SK-N-SH (cell line): ENCODE data around the gene MAP6. TPM values are rescaled to one million over a fixed set of nuclear protein-coding genes. Genes with fewer than 3 reads are reported as not detected.

ENCODE experiments used
- CTCF ChIA-PET: fragments of 300-600, 350-600 bp; formaldehyde crosslinking; extraction: SDS; loops from one replicate; lab custom pipeline; 2021; lab: Yijun Ruan, JAX
- POLR2A ChIA-PET: fragments of 350-600 bp; sonication (Branson Sonifier 250); formaldehyde crosslinking; extraction: SDS; loops from one replicate; lab custom pipeline; 2020; ENCODE audit warnings: antibody characterized with exemption, inconsistent platforms; lab: Yijun Ruan, JAX
- DNase-seq: peaks from one replicate; pipeline ENCODE4 v3.0.0; 2012
- H2AFZ ChIP-seq: fragments of 200-600 bp; sonication (generic); 2 replicates; pipeline ENCODE4 v1.8.1; 2016; ENCODE audit warnings: antibody characterized with exemption, mild to moderate bottlenecking, low read depth
- H3F3A ChIP-seq: fragments of 200-600 bp; sonication (generic); replicated peaks from 2 replicates; pipeline ENCODE3; 2016; ENCODE audit warnings: antibody characterized with exemption, mild to moderate bottlenecking; ENCODE audit not compliant: insufficient read depth
- H3K27ac ChIP-seq, 2 experiments: fragments of 200-500 bp in 1 of 2; fragments of 200-600 bp in 1 of 2; sonication (Bioruptor generic) in 1 of 2; sonication (generic), shearing (Covaris generic) in 1 of 2; 2 replicates each; pipeline versions ENCODE4 v1.5.1 to v1.6.1; 2014 to 2016; ENCODE audit warnings: low read depth in 2 of 2, inconsistent platforms in 1 of 2, low read length in 1 of 2, mild to moderate bottlenecking in 1 of 2, mixed read lengths in 1 of 2
- H3K27me3 ChIP-seq: fragments of 200-600 bp; sonication (generic), shearing (Covaris generic); 2 replicates; pipeline ENCODE4 v1.6.1; 2016; ENCODE audit warnings: mixed run types; ENCODE audit not compliant: insufficient read depth
- H3K36me3 ChIP-seq, 2 experiments: fragments of 200-500 bp in 1 of 2; fragments of 200-600 bp in 1 of 2; sonication (Bioruptor generic) in 1 of 2; sonication (generic) in 1 of 2; replicated peaks in 1 of 2; 2 replicates each; pipeline versions ENCODE3 to v1.5.1; 2014 to 2016; ENCODE audit warnings: low read length in 1 of 2, mild to moderate bottlenecking in 1 of 2; ENCODE audit not compliant: insufficient read depth in 2 of 2, control insufficient read depth in 1 of 2
- H3K4me1 ChIP-seq, 2 experiments: fragments of 200-500 bp in 1 of 2; fragments of 200-600 bp in 1 of 2; sonication (Bioruptor generic) in 1 of 2; sonication (generic), shearing (Covaris generic) in 1 of 2; 2 replicates each; pipeline versions ENCODE4 v1.5.1 to v1.6.1; 2014 to 2016; ENCODE audit warnings: low read depth in 1 of 2, low read length in 1 of 2, mixed run types in 1 of 2; ENCODE audit not compliant: insufficient read depth in 2 of 2, control insufficient read depth in 1 of 2
- H3K4me2 ChIP-seq: fragments of 200-600 bp; sonication (generic), shearing (Covaris generic); 2 replicates; pipeline ENCODE4 v1.6.1; 2017; ENCODE audit warnings: mixed run types
- H3K4me3 ChIP-seq, 2 experiments: fragments of 200-500 bp in 1 of 2; fragments of 200-600 bp in 1 of 2; sonication (Bioruptor generic) in 1 of 2; sonication (generic), shearing (Covaris generic) in 1 of 2; 2 replicates each; pipeline versions ENCODE4 v1.5.1 to v1.8.1; 2014 to 2016; ENCODE audit warnings: low read depth in 2 of 2, inconsistent platforms in 1 of 2, low read length in 1 of 2, mild to moderate bottlenecking in 1 of 2, mixed read lengths in 1 of 2, moderate library complexity in 1 of 2
- H3K79me2 ChIP-seq: fragments of 200-600 bp; sonication (generic); 2 replicates; pipeline ENCODE4 v1.8.1; 2017; ENCODE audit warnings: mild to moderate bottlenecking; ENCODE audit not compliant: insufficient read depth
- H3K9ac ChIP-seq: fragments of 200-600 bp; sonication (generic); 2 replicates; pipeline ENCODE4 v1.6.1; 2017; ENCODE audit warnings: mixed run types
- H3K9me2 ChIP-seq: fragments of 200-600 bp; sonication (generic); 2 replicates; pipeline ENCODE4 v1.6.1; 2017; ENCODE audit warnings: mixed run types
- H3K9me3 ChIP-seq: fragments of 200-600 bp; sonication (generic); 2 replicates; pipeline ENCODE4 v1.6.1; 2017; ENCODE audit warnings: mixed run types, mild to moderate bottlenecking, moderate library complexity
- H4K20me1 ChIP-seq: fragments of 200-600 bp; sonication (generic); 2 replicates; pipeline ENCODE4 v1.6.1; 2017; ENCODE audit warnings: mild to moderate bottlenecking, mixed run types; ENCODE audit not compliant: insufficient read depth
- CHD2 ChIP-seq: fragments of 150-350 bp; IDR thresholded peaks from 2 replicates; pipeline ENCODE4 v1.6.1; 2018; ENCODE audit warnings: low read length; ENCODE audit not compliant: partially characterized antibody
- ELF1 ChIP-seq: IDR thresholded peaks from 2 replicates; pipeline ENCODE4 v1.4.0; 2012
- EP300 ChIP-seq, 2 experiments: IDR thresholded peaks; 2 replicates each; pipeline versions ENCODE4 v1.4.0 to v1.6.1; 2012; ENCODE audit warnings: borderline replicate concordance in 1 of 2, low read depth in 1 of 2, low read length in 1 of 2
- EZH2phosphoT487 ChIP-seq: fragments of 200-600 bp; sonication (generic); IDR thresholded peaks from 2 replicates; pipeline ENCODE4 v1.6.1; 2017; ENCODE audit warnings: low read depth, mixed run types, mild to moderate bottlenecking, antibody characterized with exemption, moderate library complexity, borderline replicate concordance
- FOSL2 ChIP-seq: IDR thresholded peaks from 2 replicates; pipeline ENCODE4 v1.4.0; 2012; ENCODE audit warnings: low read depth, mild to moderate bottlenecking, moderate library complexity, borderline replicate concordance
- FOXJ3 ChIP-seq: sonication (generic); formaldehyde crosslinking; IDR thresholded peaks from 2 replicates; pipeline ENCODE4 v1.5.1; 2020; ENCODE audit warnings: mild to moderate bottlenecking, missing genetic modification reagents
- FOXM1 ChIP-seq: IDR thresholded peaks from 2 replicates; pipeline ENCODE4 v1.4.0; 2012; ENCODE audit warnings: low read depth, mild to moderate bottlenecking
- GABPA ChIP-seq: IDR thresholded peaks from 2 replicates; pipeline ENCODE4 v1.4.0; 2012; ENCODE audit warnings: low read depth, mild to moderate bottlenecking
- GATA2 ChIP-seq: sonication (generic); formaldehyde crosslinking; IDR thresholded peaks from 2 replicates; pipeline ENCODE4 v1.5.0; 2020; ENCODE audit warnings: mild to moderate bottlenecking, missing genetic modification reagents
- JUND ChIP-seq: IDR thresholded peaks from 2 replicates; pipeline ENCODE4 v1.4.0; 2012
- MAX ChIP-seq: IDR thresholded peaks from 2 replicates; pipeline ENCODE4 v1.4.0; 2012; ENCODE audit warnings: low read depth
- MEF2A ChIP-seq: IDR thresholded peaks from 2 replicates; pipeline ENCODE4 v1.4.0; 2012; ENCODE audit warnings: low read depth, borderline replicate concordance
- NFIC ChIP-seq: IDR thresholded peaks from 2 replicates; pipeline ENCODE4 v1.4.0; 2012; ENCODE audit warnings: borderline replicate concordance
- PBX3 ChIP-seq: IDR thresholded peaks from 2 replicates; pipeline ENCODE4; 2012
- POLR2AphosphoS5 ChIP-seq: IDR thresholded peaks from 2 replicates; pipeline ENCODE4 v1.6.1; 2012; ENCODE audit warnings: low read depth, low read length
- RAD21 ChIP-seq: IDR thresholded peaks from 2 replicates; pipeline ENCODE4 v1.6.1; 2012; ENCODE audit warnings: mild to moderate bottlenecking, low read length
- RCOR1 ChIP-seq: fragments of 150-350 bp; IDR thresholded peaks from 2 replicates; pipeline ENCODE4 v1.6.1; 2017; ENCODE audit warnings: antibody characterized with exemption, low read length
- RXRA ChIP-seq: IDR thresholded peaks from 2 replicates; pipeline ENCODE4 v1.4.0; 2012; ENCODE audit warnings: low read depth, mild to moderate bottlenecking, borderline replicate concordance
- SIN3A ChIP-seq: IDR thresholded peaks from 2 replicates; pipeline ENCODE4 v1.6.1; 2012; ENCODE audit warnings: low read depth, mild to moderate bottlenecking, low read length, moderate library complexity, borderline replicate concordance
- SMC3 ChIP-seq: IDR thresholded peaks from 2 replicates; pipeline ENCODE4 v1.6.1; 2012; ENCODE audit warnings: low read depth, low read length, improper control_type of control experiment
- TCF12 ChIP-seq: IDR thresholded peaks from 2 replicates; pipeline ENCODE4 v1.4.0; 2012
- USF1 ChIP-seq: IDR thresholded peaks from 2 replicates; pipeline ENCODE4 v1.4.0; 2012; ENCODE audit warnings: low read depth, borderline replicate concordance
- YY1 ChIP-seq: IDR thresholded peaks from 2 replicates; pipeline ENCODE4 v1.4.0; 2012; ENCODE audit warnings: low read depth, mild to moderate bottlenecking
- ZBTB33 ChIP-seq: IDR thresholded peaks from 2 replicates; pipeline ENCODE4 v1.4.0; 2012; ENCODE audit warnings: low read depth, borderline replicate concordance
- WGBS: methylation state at CpG from one replicate; pipeline ENCODE4 v1.1.6; 2017; ENCODE audit warnings: low lambda C conversion rate; 5-methylcytosine and 5-hydroxymethylcytosine counted together
- polyA plus RNA-seq, 3 experiments: library from polyadenylated mRNA; depleted of rRNA; stranded (reverse); fragments of >200 nt; gene quantifications; 2 replicates each; pipeline ENCODE4 v1.2.3, GENCODE V29; 2012

MAP6 gene
- polyA plus RNA-seq, 1 of the 3 experiments (the other 2 are of a cell fraction): 11.1 TPM

- H3K27ac ChIP-seq: no peak overlapping the region
- POLR2A ChIA-PET: interaction anchor here (3.8 kb wide), 1 partner anchor 8 kb away, joined by 16 read pairs; no protein-coding TSS in a partner anchor
- no peak overlapping the region for H3K4me3 ChIP-seq
- peaks cover 37% of the 10 kb centered on the region for H3F3A ChIP-seq
- H3K36me3 ChIP-seq: peaks cover 47 to 65% of the 10 kb centered on the region in 2 experiments
- H3K79me2 ChIP-seq: peaks cover 66% of the 10 kb centered on the region
- CTCF ChIA-PET: interaction anchor here (0.9 to 6.3 kb wide), 2 partner anchors 11 to 16 kb away, joined by 3 to 45 read pairs; no protein-coding TSS in a partner anchor
- H3K27me3 ChIP-seq: no peaks in the 10 kb centered on the region
- H2AFZ ChIP-seq: no peak overlapping the region
- DNase-seq: no peak
- peaks cover 25 to 31% of the 10 kb centered on the region in 2 experiments for H3K4me1 ChIP-seq
- no peaks in the 10 kb centered on the region for H3K9me2 ChIP-seq
- no peak for TF ChIP-seq JUND
- TF ChIP-seq GABPA: no peak
- TF ChIP-seq FOXJ3 (CRISPR knock-in tag): no peak
- no peak for TF ChIP-seq YY1
- TF ChIP-seq CHD2: no peak
- no peak for TF ChIP-seq NFIC
- TF ChIP-seq MAX: no peak
- no peak for TF ChIP-seq SMC3
- TF ChIP-seq ELF1: no peak
- TF ChIP-seq TCF12: no peak
- H3K9ac ChIP-seq: no peak overlapping the region
- H3K4me2 ChIP-seq: no peak overlapping the region
- H3K9me3 ChIP-seq: no peaks in the 10 kb centered on the region
- 95% methylated on average over 34 of the region's 34 CpGs for WGBS
- peaks cover 59% of the 10 kb centered on the region for H4K20me1 ChIP-seq
These were observed 102.0 kb downstream of the MAP6 start for GRCh38 chr11:75566763-75567279.

GRCh38 chr11:75565916-75566762 lies 102.7 kb downstream of the MAP6 start:
- Histone ChIP-seq H3K27ac (peak overlapping the region in 1 of 2 experiments; percentile 92; a peak in 2 of 4 replicates), H3K9ac (no peak overlapping the region; the same call in 1 of the 2 replicates), H3K27me3 (no peaks in the 10 kb centered on the region), H3K4me1 (peaks cover 25 to 36% of the 10 kb centered on the region in 2 experiments), H3F3A (peaks cover 30% of the 10 kb centered on the region), H3K9me2 (no peaks in the 10 kb centered on the region), H2AFZ (no peak overlapping the region), H3K36me3 (peaks cover 41 to 58% of the 10 kb centered on the region in 2 experiments), H3K4me3 (no peak overlapping the region), H3K4me2 (peak overlapping the region; percentile 87), H3K9me3 (no peaks in the 10 kb centered on the region), H3K79me2 (peaks cover 66% of the 10 kb centered on the region), H4K20me1 (peaks cover 59% of the 10 kb centered on the region)
- no peak for DNase-seq
- WGBS: 89% methylated on average over 12 of the region's 43 CpGs
- ChIA-PET CTCF (interaction anchor here (1.2 to 6.3 kb wide), 2 partner anchors 8 to 12 kb away, joined by 3 to 45 read pairs; no protein-coding TSS in a partner anchor), POLR2A (interaction anchor here (0.8 to 3.8 kb wide), 2 partner anchors 8 to 33 kb away, joined by 3 to 16 read pairs; no protein-coding TSS in a partner anchor)
- TF ChIP-seq EZH2phosphoT487 (no peak), RCOR1 (no peak), SIN3A (no peak), EP300 (IDR thresholded peaks at IDR 0.05; ENCODE audit: borderline replicate concordance in 1 of 2, low read depth in 1 of 2, low read length in 1 of 2) (no peak), ZBTB33 (no peak), CHD2 (no peak), USF1 (no peak), ELF1 (no peak), RAD21 (no peak), RXRA (no peak), FOSL2 (no peak), TCF12 (no peak), PBX3 (no peak), GABPA (no peak), GATA2 (CRISPR knock-in tag) (no peak), MEF2A (no peak), POLR2AphosphoS5 (no peak), FOXJ3 (CRISPR knock-in tag) (no peak), FOXM1 (no peak)
